ENCODE data around the gene SKA1.
"Not testable (repeated sequence)": the region's sequence is repeated elsewhere in the genome, so short reads cannot be mapped to it uniquely, and the experiment has no call there.

The SKA1 gene

DNA sequence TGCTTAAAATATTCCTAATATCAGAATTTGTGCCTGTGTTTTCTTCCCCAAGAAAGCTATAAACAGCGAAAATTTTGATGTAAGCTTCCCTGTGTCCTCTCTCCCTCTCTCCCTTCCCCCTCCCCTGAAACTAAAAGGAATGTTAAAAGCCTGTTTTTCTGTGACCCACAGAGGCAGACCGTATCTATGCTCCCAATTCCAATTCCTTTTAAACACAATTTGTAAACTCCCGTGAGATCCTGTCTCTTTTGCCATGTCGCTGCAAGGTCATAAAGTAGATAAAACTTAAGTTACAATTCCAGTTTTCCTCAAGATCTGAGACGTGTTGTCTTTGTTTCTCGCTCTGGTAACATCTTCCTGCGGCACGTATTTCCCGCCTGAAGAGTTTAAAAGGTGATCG is 23.3 kb downstream of the SKA1 start:
- no peak for DNase-seq (ENCODE audit: extremely low spot score)
- TF ChIP-seq CTCF (IDR thresholded peaks at IDR 0.05; ENCODE audit: control extremely low read depth, extremely low read depth, low read depth, missing control alignments) = no peak
- ChIA-PET POLR2A (no interaction called here), CTCF (no interaction called here)

GRCh38 chr18:50398947-50399346 is 24.1 kb downstream of the SKA1 start:
- ChIA-PET POLR2A (no interaction called here), CTCF (interaction anchor here (1.1 to 1.4 kb wide), 2 partner anchors 13 to 42 kb away, joined by 3 to 4 read pairs; no protein-coding TSS in a partner anchor)
- TF ChIP-seq CTCF (IDR thresholded peaks at IDR 0.05; ENCODE audit: control extremely low read depth, extremely low read depth, low read depth, missing control alignments) = no peak
- DNase-seq (ENCODE audit: extremely low spot score) = no peak

DNA sequence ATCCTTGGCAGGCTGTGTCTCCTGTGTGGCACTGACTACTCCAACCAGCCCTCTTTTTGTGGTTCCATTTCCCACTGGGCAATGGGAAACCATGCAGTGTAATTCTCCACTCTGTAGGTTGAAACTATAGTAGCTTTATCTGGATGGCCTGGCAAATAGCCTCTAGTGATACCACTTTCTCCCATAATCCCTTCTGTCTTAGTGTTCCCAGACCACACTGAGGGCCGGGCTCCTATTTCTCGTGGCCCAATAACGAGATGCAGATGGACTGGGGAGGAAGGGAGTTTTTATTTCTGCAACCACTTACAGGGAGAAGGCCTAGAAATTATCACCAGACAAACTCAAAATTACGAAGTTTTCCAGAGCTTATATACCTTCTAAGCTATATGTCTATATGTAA is 24.7 kb downstream of the SKA1 start:
- ChIA-PET POLR2A (no interaction called here), CTCF (interaction anchor here (1.1 to 1.7 kb wide), 4 partner anchors 8 to 42 kb away, joined by 3 to 4 read pairs (median 4); no protein-coding TSS in a partner anchor)
- DNase-seq (ENCODE audit: extremely low spot score) = no peak
- TF ChIP-seq CTCF (IDR thresholded peaks at IDR 0.05; ENCODE audit: control extremely low read depth, extremely low read depth, low read depth, missing control alignments) = no peak

DNA sequence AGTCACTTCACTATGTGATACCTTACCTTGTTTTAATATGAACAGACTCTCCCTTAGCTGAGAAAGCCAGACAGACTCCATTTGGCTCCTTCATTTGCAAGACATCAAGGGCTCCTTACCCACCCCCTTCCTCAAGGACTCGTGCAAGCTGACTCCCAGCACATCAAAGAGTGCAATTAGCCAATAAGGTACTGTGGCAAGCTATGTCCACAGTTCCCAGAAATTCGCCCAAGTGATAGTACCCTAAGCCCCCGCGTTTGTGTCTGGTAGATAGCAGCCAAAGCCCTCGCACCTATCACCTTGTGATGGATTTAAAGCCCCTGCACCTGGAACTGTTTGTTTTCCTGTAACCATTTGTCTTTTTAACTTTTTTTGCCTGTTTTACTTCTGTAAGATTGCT is 25.6 kb downstream of the SKA1 start:
- POLR2A ChIA-PET; DNase-seq (ENCODE audit: extremely low spot score): not testable (repeated sequence)
- CTCF ChIA-PET = interaction anchor here (1.2 to 1.7 kb wide), 2 partner anchors 9 to 11 kb away, joined by 3 to 4 read pairs; no protein-coding TSS in a partner anchor

DNA sequence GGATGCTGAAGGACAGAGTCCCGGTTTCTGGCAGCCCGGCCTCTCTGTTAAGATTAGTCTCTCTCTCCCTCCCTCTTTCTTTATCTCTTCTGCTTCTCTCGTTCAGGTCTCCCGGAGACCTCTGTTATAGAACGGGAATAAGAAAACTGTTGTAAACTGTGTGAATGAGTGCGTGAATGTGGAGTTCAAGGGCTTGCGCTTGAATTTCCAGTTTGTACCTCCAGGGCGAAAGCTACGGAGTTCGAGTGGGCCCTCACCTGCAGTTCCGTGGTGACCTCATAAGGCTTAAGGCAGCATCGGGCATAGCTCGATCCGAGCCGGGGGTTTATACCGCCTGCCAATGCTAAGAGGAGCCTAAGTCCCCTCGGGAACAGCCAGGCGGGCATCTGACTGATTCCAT is 26.4 kb downstream of the SKA1 start:
- DNase-seq (ENCODE audit: extremely low spot score) = no peak
- ChIA-PET CTCF (no interaction called here), POLR2A (no interaction called here)
- no peak for TF ChIP-seq CTCF (IDR thresholded peaks at IDR 0.05; ENCODE audit: control extremely low read depth, extremely low read depth, low read depth, missing control alignments)

DNA sequence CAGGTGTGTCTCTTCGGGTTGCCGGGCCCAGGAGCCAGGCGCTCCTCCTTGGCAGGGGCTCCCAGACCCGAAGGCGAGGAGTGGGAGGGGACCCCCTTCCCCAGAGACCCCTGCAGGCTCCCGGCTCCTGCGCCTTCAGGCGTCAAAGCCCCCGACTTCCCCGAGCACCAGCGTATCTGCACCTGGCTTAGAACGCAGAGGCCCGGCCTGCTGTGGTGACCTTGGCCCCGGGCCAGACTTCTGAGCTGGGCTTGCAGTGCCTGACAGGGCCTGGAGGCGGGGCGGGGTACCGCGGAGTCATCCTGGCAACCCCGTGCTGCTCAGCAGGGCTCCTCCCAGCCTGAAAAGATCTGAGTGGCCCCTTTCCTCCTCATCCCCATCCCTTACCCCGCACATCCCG is 27.0 kb downstream of the SKA1 start:
- POLR2A ChIA-PET = no interaction called here
- CTCF ChIA-PET = no interaction called here
- no peak for TF ChIP-seq CTCF (IDR thresholded peaks at IDR 0.05; ENCODE audit: control extremely low read depth, extremely low read depth, low read depth, missing control alignments)
- DNase-seq (ENCODE audit: extremely low spot score) = no peak

GRCh38 chr18:50404752-50405581 is 30.1 kb downstream of the SKA1 start:
- CTCF ChIA-PET; DNase-seq (ENCODE audit: extremely low spot score); POLR2A ChIA-PET: not testable (repeated sequence)

Data from GM10248 (cell line).